Measurements from ENCODE around the gene MRPS23.

Gene MRPS23

GRCh38 chr17:57880086-57880456 is 30.2 kb upstream of the MRPS23 start:
- no peak for DNase-seq (ENCODE audit: low read depth)
- no peak overlapping the region for H3K4me3 ChIP-seq (ENCODE audit: control insufficient read depth, low read depth, low read length)
- no peak for TF ChIP-seq CTCF (IDR thresholded peaks at IDR 0.05; ENCODE audit: control insufficient read depth, insufficient read depth, low read depth, low read length, missing control alignments)

- no peak overlapping the region for H3K4me3 ChIP-seq (ENCODE audit: control insufficient read depth, low read depth, low read length)
- no peak for DNase-seq (ENCODE audit: low read depth)
- TF ChIP-seq CTCF (IDR thresholded peaks at IDR 0.05; ENCODE audit: control insufficient read depth, insufficient read depth, low read depth, low read length, missing control alignments), result no peak
Measured at GRCh38 chr17:57879437-57880085, 29.7 kb upstream of the MRPS23 start.

GRCh38 chr17:57877803-57878377 is 28.0 kb upstream of the MRPS23 start:
- TF ChIP-seq CTCF (IDR thresholded peaks at IDR 0.05; ENCODE audit: control insufficient read depth, insufficient read depth, low read depth, low read length, missing control alignments), result no peak
- no peak overlapping the region for H3K4me3 ChIP-seq (ENCODE audit: control insufficient read depth, low read depth, low read length)
- DNase-seq (ENCODE audit: low read depth), result no peak

- DNase-seq (ENCODE audit: low read depth), result no peak
- no peak overlapping the region for H3K4me3 ChIP-seq (ENCODE audit: control insufficient read depth, low read depth, low read length)
- TF ChIP-seq CTCF (IDR thresholded peaks at IDR 0.05; ENCODE audit: control insufficient read depth, insufficient read depth, low read depth, low read length, missing control alignments), result no peak
Measured at GRCh38 chr17:57876866-57877237, 27.0 kb upstream of the MRPS23 start.

GRCh38 chr17:57876023-57876865 is 26.4 kb upstream of the MRPS23 start:
- DNase-seq (ENCODE audit: low read depth), result no peak
- no peak for TF ChIP-seq CTCF (IDR thresholded peaks at IDR 0.05; ENCODE audit: control insufficient read depth, insufficient read depth, low read depth, low read length, missing control alignments)
- H3K4me3 ChIP-seq (ENCODE audit: control insufficient read depth, low read depth, low read length), result no peak overlapping the region

- TF ChIP-seq CTCF (IDR thresholded peaks at IDR 0.05; ENCODE audit: control insufficient read depth, insufficient read depth, low read depth, low read length, missing control alignments), result peak; percentile 76
- peak; percentile 95 for DNase-seq (ENCODE audit: low read depth)
- peak overlapping the region; percentile 4; the same call in 1 of the 2 replicates for H3K4me3 ChIP-seq (ENCODE audit: control insufficient read depth, low read depth, low read length)
Measured at GRCh38 chr17:57875290-57876022, 25.6 kb upstream of the MRPS23 start.

Data from AG09309 (cell line).